Suppressor macrophage treated with lipopolysaccharide for 4 hours (primary cell): ENCODE data around the gene MOK.
A peak's percentile ranks its signal among the peaks of the same experiment; 100 is the strongest.
"Not testable (repeated sequence)": the region's sequence is repeated elsewhere in the genome, so short reads cannot be mapped to it uniquely, and the experiment has no call there.

Experiments used
- DNase-seq: peaks from one replicate; pipeline ENCODE4 v3.0.0-alpha.2; 2020

Gene MOK

GRCh38 chr14:102320671-102321455 is 15.9 kb upstream of the MOK start:
- DNase-seq = no peak

GRCh38 chr14:102320033-102320660 is 15.2 kb upstream of the MOK start:
- peak; percentile 25 for DNase-seq

GRCh38 chr14:102319351-102320032 is 14.5 kb upstream of the MOK start, which contains the start of gene ZNF839:
Gene ZNF839 (plus strand): TSS chr14:102319746. CDS start chr14:102319766, 20 bp downstream.
- DNase-seq = peak; percentile 94

GRCh38 chr14:102318781-102319276 is 13.9 kb upstream of the MOK start:
- DNase-seq = no peak

GRCh38 chr14:102317564-102318248 is 12.7 kb upstream of the MOK start:
- peak; percentile 33 for DNase-seq

- peak; percentile 96 for DNase-seq
Measured at GRCh38 chr14:102316743-102317563, 12.0 kb upstream of the MOK start.

- peak; percentile 48 for DNase-seq
Measured at GRCh38 chr14:102316338-102316742, 11.4 kb upstream of the MOK start.

- no peak for DNase-seq
Measured at GRCh38 chr14:102315121-102315520, 10.2 kb upstream of the MOK start.

GRCh38 chr14:102314242-102315011 is 9.5 kb upstream of the MOK start:
- DNase-seq = peak; percentile 86

- no peak for DNase-seq
Measured at GRCh38 chr14:102303664-102304063, 1.3 kb downstream of the MOK start.

- not testable (repeated sequence) for DNase-seq
Measured at GRCh38 chr14:102298303-102299070, 6.5 kb downstream of the MOK start.

- no peak for DNase-seq
Measured at GRCh38 chr14:102297436-102298170, 7.4 kb downstream of the MOK start.

- no peak for DNase-seq
Measured at GRCh38 chr14:102295270-102295669, 9.7 kb downstream of the MOK start.

GRCh38 chr14:102293781-102294180 is 11.2 kb downstream of the MOK start:
- DNase-seq = no peak

- no peak for DNase-seq
Measured at GRCh38 chr14:102292441-102292840, 12.5 kb downstream of the MOK start.

GRCh38 chr14:102288139-102288538 is 16.8 kb downstream of the MOK start:
- DNase-seq = no peak

- DNase-seq = no peak
Measured at GRCh38 chr14:102285106-102285505, 19.9 kb downstream of the MOK start.

- DNase-seq = no peak
Measured at GRCh38 chr14:102283631-102284129, 21.3 kb downstream of the MOK start.

GRCh38 chr14:102282751-102283465 is 22.1 kb downstream of the MOK start:
- no peak for DNase-seq
